Neural progenitor cell (in vitro differentiated cells): ENCODE data around the gene TP73.

ENCODE experiments used
- EZH2 ChIP-seq: fragments of 200-600 bp; sonication (generic); IDR thresholded peaks from 2 replicates; pipeline ENCODE4 v1.6.1; 2017; ENCODE audit warnings: antibody characterized with exemption, mild to moderate bottlenecking, moderate library complexity
- EZH2phosphoT487 ChIP-seq: fragments of 200-600 bp; sonication (generic); IDR thresholded peaks from 2 replicates; pipeline ENCODE4 v1.6.1; 2017; ENCODE audit warnings: antibody characterized with exemption
- TF ChIP-seq, protein P1 (sequence below): fragments of 200-600 bp; sonication (generic); IDR thresholded peaks from 2 replicates; pipeline ENCODE4 v1.5.1; 2017; ENCODE audit warnings: antibody characterized with exemption, mild to moderate bottlenecking

DNA sequence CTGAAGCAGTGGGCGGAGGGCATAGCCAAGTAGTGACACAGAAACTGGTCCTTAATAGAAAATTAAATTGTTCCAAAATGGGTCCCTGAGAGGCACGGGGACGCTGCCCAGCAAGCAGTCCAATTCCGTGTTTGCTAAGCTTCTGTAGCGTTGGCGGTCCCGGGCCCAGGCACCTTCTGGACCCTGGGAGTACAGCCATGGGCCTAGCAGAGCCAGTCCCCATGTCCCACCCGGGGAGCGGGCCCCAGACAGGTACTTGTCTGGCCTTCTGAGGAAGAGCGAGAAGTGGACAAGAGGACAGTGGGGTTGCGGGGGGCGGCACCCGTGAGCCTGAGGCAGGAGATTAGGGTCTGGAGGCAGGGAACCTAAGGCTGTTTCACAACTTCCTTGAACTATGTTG is 88.4 kb downstream of the TP73 start:
- TF ChIP-seq, protein P1, sequence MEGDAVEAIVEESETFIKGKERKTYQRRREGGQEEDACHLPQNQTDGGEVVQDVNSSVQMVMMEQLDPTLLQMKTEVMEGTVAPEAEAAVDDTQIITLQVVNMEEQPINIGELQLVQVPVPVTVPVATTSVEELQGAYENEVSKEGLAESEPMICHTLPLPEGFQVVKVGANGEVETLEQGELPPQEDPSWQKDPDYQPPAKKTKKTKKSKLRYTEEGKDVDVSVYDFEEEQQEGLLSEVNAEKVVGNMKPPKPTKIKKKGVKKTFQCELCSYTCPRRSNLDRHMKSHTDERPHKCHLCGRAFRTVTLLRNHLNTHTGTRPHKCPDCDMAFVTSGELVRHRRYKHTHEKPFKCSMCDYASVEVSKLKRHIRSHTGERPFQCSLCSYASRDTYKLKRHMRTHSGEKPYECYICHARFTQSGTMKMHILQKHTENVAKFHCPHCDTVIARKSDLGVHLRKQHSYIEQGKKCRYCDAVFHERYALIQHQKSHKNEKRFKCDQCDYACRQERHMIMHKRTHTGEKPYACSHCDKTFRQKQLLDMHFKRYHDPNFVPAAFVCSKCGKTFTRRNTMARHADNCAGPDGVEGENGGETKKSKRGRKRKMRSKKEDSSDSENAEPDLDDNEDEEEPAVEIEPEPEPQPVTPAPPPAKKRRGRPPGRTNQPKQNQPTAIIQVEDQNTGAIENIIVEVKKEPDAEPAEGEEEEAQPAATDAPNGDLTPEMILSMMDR = no peak
- TF ChIP-seq EZH2phosphoT487 (no peak), EZH2 (no peak)
